Heart left ventricle (tissue), 13 donors: ENCODE results near the gene GCLM.

Experiments used
- POLR2A ChIP-seq, 2 donors: fragments of 450-650 bp; IDR thresholded peaks; one replicate each; pipeline ENCODE4 v1.6.1; 2017; ENCODE audit warnings: antibody characterized with exemption in 2 of 2, mild to moderate bottlenecking in 2 of 2, moderate library complexity in 2 of 2
- TF ChIP-seq, protein P1 (sequence below), 12 donors: fragments of 200-600 bp; sonication (generic) in 4 of 12; IDR thresholded peaks; one replicate each; pipeline versions ENCODE4 v1.5.0 to v1.8.0; 2018 to 2022; ENCODE audit warnings: antibody characterized with exemption in 12 of 12, mild to moderate bottlenecking in 5 of 12
- donor health status: ischemic (EF 13 %, LVEDD 7.1; RV severe dilation, severe dysfunction).
- donor health status: DM: no; HTN: yes; CAD: no.
- donor health status: DM: no; HTN: no; CAD: no.
- donor health status: ischemic (EF 25% LVEDD 6.9; RV normal size, moderate dysfunction).
- donor health status: ischemic (EF 25% LVEDD 5.7; RV mildly dilated, moderate dysfunction).
- donor health status: ischemic (EF 35%, LVEDD 5.7; RV mildly dilated, moderate dysfunction).
- donor health status: nonischemic (EF 11% LVEDD 7.7; RV severe dilation, severe dysfunction).
- donor health status: DM: yes; HTN: yes; CAD: no.
- donor health status: PGD.
- donor health status: ischemic (EF 29% LVEDD 5.4; RV normal size, mild dysfunction).
- donor health status: nonischemic (EF 23%, LVEDD 6.1; RV moderate dilation, normal function).

DNA sequence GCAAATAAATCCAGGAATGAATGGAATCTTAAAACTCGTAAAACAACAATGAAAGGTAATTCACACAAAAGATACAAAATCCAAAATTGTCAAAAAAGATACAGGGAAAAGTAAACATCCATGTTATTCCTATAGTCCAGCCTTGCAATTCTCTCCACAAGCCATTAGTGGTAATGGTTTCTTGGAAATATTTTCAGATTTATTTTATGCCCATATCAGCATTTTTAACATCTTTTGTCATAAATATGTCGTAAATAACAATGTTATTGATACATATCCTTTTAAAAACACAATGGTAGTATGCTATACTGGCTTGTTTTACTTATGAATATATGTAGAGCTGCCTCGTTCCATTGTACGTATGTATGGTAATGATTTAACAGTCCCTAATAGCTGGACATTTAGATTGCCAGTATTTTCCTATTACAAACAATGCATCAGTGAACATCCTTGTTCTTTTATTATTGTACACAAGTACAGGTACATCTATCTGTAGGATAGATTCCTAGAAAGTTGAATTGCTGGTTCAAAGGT lies 60.8 kb downstream of the GCLM start:
- TF ChIP-seq, protein P1, sequence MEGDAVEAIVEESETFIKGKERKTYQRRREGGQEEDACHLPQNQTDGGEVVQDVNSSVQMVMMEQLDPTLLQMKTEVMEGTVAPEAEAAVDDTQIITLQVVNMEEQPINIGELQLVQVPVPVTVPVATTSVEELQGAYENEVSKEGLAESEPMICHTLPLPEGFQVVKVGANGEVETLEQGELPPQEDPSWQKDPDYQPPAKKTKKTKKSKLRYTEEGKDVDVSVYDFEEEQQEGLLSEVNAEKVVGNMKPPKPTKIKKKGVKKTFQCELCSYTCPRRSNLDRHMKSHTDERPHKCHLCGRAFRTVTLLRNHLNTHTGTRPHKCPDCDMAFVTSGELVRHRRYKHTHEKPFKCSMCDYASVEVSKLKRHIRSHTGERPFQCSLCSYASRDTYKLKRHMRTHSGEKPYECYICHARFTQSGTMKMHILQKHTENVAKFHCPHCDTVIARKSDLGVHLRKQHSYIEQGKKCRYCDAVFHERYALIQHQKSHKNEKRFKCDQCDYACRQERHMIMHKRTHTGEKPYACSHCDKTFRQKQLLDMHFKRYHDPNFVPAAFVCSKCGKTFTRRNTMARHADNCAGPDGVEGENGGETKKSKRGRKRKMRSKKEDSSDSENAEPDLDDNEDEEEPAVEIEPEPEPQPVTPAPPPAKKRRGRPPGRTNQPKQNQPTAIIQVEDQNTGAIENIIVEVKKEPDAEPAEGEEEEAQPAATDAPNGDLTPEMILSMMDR (IDR thresholded peaks at IDR 0.05): no peak
- TF ChIP-seq POLR2A (IDR thresholded peaks at IDR 0.05): no peak
